Measurements from ENCODE around the gene OMA1. TPM values are rescaled to one million over a fixed set of nuclear protein-coding genes. Genes with fewer than 3 reads are reported as not detected.

Gene OMA1
- total RNA-seq, 4 donors from 2014 or later: 18.3 to 25.6 (median 19.4) TPM

GRCh38 chr1:58481962-58482361 lies 64.6 kb downstream of the OMA1 start:
- no peak for TF ChIP-seq CTCF (IDR thresholded peaks at IDR 0.05; ENCODE audit: low read depth)

GRCh38 chr1:58480191-58480590 lies 66.3 kb downstream of the OMA1 start:
- no peak for TF ChIP-seq CTCF (IDR thresholded peaks at IDR 0.05; ENCODE audit: low read depth)

- TF ChIP-seq CTCF (IDR thresholded peaks at IDR 0.05; ENCODE audit: low read depth): no peak
Observed at GRCh38 chr1:58477390-58477789, 69.1 kb downstream of the OMA1 start.

- TF ChIP-seq CTCF (IDR thresholded peaks at IDR 0.05; ENCODE audit: low read depth): no peak
Observed at GRCh38 chr1:58476179-58476578, 70.3 kb downstream of the OMA1 start.

- no peak for TF ChIP-seq CTCF (IDR thresholded peaks at IDR 0.05; ENCODE audit: low read depth)
Observed at GRCh38 chr1:58469476-58469875, 77.0 kb downstream of the OMA1 start.

- TF ChIP-seq CTCF (IDR thresholded peaks at IDR 0.05; ENCODE audit: low read depth): no peak
Observed at GRCh38 chr1:58469016-58469415, 77.5 kb downstream of the OMA1 start.

- TF ChIP-seq CTCF (IDR thresholded peaks at IDR 0.05; ENCODE audit: low read depth): no peak
Observed at GRCh38 chr1:58468612-58469011, 77.9 kb downstream of the OMA1 start.

Data from subcutaneous adipose tissue (tissue), 4 donors.